ENCODE data around the gene BEST1.

BEST1 gene

DNA sequence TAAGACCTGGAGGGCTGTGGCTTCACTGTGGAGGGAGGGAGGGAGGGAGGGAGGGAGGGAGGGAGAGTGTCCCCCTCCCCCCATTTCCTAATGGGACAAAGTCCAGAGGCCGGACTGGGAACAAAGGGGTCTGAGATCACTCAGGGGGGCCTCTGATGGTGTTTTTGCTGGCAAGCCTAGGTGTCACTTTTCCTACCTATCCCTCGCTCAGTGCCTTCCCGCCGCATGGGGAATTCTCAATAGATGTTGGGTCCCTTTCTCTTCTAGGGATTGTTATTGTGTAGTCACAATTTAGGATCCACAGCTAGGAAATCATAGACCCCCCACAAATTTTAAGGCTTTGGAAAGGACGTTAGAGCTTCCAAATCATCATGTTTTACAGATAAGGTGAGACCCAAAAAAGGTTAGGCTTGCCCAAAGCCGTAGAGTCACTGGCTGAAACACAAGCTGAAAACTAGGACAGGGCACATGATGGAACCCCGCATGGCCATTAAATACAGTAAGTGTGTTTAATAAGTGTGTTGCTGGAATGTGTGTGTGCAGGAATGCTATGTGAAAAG is 22.0 kb downstream of the BEST1 start:
- no peak overlapping the region; the same call in 1 of the 2 replicates for H3K4me3 ChIP-seq (ENCODE audit: control insufficient read depth, low read depth, low read length)

DNA sequence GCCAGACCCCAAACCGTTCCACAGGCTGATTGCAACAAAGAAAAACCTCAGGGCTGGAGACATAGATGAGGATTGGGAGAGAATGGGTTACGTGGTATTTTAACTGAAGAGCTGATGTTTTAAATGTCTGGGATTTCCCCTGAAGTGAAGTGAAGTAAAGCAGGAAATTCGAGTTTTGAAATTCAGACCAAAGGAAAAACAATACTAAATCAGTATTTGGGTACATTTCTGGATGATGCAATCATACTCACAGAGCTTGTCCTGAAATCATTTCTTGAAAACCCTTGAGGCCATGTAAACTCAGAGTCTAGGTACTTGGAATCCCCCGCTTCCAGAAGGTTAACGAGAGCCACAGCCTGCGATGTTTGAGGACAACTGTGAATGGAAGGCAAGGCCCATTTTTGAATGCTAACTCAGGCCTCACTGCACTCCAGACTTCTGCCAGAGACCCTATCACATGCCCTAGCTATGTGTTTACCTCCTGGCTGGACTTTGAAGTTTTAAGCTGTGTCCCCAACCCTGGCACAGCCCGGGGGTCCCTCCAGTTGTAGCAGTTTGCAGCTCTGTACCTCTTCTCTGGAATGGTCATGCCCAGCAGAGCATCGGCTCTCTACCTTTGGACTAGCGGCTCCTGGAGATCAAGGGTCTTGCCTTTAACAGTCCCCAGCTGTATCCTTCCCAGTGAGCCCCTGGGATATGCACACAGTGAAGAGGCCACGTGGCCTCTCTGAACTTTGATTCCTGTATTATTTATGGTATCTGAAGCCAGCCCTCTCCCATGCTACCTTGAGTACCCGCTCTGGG is 22.7 kb downstream of the BEST1 start:
- DNase-seq (ENCODE audit: low read depth), result peak; percentile 90
- TF ChIP-seq, protein P1, sequence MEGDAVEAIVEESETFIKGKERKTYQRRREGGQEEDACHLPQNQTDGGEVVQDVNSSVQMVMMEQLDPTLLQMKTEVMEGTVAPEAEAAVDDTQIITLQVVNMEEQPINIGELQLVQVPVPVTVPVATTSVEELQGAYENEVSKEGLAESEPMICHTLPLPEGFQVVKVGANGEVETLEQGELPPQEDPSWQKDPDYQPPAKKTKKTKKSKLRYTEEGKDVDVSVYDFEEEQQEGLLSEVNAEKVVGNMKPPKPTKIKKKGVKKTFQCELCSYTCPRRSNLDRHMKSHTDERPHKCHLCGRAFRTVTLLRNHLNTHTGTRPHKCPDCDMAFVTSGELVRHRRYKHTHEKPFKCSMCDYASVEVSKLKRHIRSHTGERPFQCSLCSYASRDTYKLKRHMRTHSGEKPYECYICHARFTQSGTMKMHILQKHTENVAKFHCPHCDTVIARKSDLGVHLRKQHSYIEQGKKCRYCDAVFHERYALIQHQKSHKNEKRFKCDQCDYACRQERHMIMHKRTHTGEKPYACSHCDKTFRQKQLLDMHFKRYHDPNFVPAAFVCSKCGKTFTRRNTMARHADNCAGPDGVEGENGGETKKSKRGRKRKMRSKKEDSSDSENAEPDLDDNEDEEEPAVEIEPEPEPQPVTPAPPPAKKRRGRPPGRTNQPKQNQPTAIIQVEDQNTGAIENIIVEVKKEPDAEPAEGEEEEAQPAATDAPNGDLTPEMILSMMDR (IDR thresholded peaks at IDR 0.05; ENCODE audit: control insufficient read depth, insufficient read depth, low read depth, low read length, missing control alignments), result no peak
- H3K4me3 ChIP-seq (ENCODE audit: control insufficient read depth, low read depth, low read length), result no peak overlapping the region

More for the DNA sequence above, 22.0 kb downstream of the BEST1 start:
- DNase-seq (ENCODE audit: low read depth), result no peak
- TF ChIP-seq, protein P1 (IDR thresholded peaks at IDR 0.05; ENCODE audit: control insufficient read depth, insufficient read depth, low read depth, low read length, missing control alignments), result no peak

DNA sequence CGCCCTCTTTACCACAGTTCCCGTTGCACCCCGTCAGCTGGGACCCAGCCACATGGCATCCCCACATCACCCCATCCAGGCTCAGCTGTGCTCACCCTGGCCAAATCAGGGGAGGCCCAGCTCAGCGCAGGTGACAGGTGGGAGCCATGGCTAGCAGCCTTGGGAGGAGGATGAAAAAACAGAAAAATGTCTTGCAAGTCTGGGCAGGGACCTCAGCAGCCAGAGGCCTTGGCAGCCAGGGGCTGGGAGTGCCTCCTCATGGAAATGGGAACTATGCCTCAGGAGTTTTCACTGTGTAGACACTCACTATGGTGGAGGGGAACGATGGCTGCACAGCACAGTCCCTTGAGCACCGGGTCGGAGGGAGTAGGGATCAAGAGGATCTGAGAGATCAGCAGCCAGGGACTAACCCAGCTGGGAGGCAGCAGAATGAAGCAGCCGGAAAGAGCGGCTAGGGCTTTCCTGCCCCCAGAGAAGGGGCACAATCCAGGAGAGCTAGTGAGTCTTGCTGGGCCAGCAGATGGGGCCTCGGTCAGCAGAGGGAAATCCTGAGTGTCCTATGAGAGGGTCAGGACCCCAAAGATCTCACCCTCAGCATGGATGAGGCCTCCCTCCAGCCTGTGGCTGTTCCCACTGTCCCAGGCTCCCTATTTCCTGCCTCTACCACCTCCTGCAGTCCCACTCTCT is 23.5 kb downstream of the BEST1 start:
- TF ChIP-seq, protein P1 (IDR thresholded peaks at IDR 0.05; ENCODE audit: control insufficient read depth, insufficient read depth, low read depth, low read length, missing control alignments), result no peak
- H3K4me3 ChIP-seq (ENCODE audit: control insufficient read depth, low read depth, low read length), result no peak overlapping the region
- DNase-seq (ENCODE audit: low read depth), result no peak

DNA sequence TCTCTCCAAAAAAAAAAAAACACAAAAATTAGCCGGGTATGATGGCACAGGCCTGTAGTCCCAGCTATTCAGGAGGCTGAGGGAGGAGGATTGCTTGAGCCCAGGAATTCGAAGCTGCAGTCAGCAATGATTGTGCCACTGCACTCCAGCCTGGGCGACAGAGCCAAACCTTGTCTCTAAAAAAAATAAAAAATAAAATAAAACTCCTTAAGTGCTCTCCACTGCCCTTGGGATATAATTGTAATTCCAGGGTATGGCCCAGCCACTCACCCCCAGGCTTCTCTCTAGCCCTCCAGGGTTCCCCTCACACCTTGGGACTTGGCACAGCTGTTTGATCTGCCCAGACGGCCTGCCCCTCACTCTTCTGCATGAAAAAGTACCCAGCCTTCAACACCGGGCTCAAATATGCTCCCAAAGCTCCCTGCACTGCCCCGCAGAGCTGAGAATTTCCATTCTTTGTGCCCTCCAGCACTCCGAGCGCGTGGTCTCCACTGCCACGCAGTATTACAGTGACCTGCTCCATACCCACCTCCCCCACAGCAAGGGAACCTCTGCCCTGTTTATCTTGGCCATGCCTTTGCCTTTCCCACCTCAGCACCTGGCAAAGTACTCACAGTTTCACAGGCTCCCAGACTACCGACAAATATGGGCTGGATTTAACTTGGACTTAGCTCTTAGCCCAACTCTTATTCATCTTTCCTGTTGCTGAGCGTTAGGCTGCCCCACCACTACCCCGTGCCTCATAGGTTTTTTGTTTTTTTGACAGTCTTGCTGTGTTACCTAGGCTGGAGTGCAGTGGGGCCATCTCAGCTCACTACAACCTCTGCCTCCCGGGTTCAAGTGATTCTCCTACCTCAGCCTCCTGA is 24.8 kb downstream of the BEST1 start:
- TF ChIP-seq, protein P1 (IDR thresholded peaks at IDR 0.05; ENCODE audit: control insufficient read depth, insufficient read depth, low read depth, low read length, missing control alignments), result no peak
- DNase-seq (ENCODE audit: low read depth), result no peak
- no peak overlapping the region for H3K4me3 ChIP-seq (ENCODE audit: control insufficient read depth, low read depth, low read length)

DNA sequence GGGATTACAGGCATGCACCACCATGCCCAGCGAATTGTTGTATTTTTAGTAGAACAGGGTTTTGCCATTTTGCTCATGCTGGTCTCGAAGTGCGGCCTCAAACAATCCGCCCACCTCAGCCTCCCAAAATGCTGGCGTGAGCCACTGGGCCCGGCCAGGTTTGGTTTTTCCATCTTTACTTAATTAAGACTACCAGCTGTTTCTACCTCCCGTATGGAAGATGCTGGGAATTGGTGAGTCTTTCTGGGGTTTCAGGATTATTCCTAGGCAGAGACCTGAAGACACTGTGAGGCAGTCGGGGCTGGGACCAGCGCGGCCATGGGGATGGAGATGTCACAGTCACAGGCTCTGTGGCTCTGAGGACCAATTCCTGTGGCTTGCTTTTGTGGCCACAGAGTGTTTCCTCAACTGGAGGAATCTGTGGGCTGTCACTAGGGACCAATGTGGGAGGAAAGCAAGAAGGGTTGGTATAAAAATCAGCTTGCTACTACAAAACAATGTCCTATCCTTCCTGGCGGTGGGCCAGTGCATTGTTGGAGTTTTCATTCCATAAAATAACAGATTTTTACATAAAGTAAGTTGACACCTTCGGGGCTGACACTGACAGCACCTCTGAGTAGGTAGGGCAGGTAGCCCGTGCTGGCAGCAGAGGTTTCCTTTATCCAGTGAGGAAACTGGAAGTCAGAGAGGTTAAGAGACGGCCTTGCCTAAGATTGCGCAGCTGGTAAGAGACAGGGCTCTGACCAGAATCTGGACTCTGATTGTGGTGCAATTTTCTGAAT is 25.7 kb downstream of the BEST1 start:
- DNase-seq (ENCODE audit: low read depth), result no peak
- TF ChIP-seq, protein P1 (IDR thresholded peaks at IDR 0.05; ENCODE audit: control insufficient read depth, insufficient read depth, low read depth, low read length, missing control alignments), result no peak
- no peak overlapping the region for H3K4me3 ChIP-seq (ENCODE audit: control insufficient read depth, low read depth, low read length)
